OCI-LY3 (cell line): ENCODE data around the gene CHMP3.

Source experiments
- CTCF ChIP-seq: fragments of 200-600, 300-600 bp; sonication (generic); IDR thresholded peaks from 2 replicates; pipeline ENCODE4 v1.5.1; 2014; ENCODE audit warnings: antibody characterized with exemption, low read length, low read depth
- EZH2phosphoT487 ChIP-seq: fragments of 200-600 bp; shearing (Covaris generic); IDR thresholded peaks from 2 replicates; pipeline ENCODE4 v1.6.1; 2018; ENCODE audit warnings: antibody characterized with exemption, mixed run types, low read depth

GRCh38 chr2:86542814-86543213 is 20.4 kb downstream of the CHMP3 start:
- no peak for TF ChIP-seq CTCF
- TF ChIP-seq EZH2phosphoT487, result no peak
